ENCODE data around the gene NACC2.

NACC2 gene

GRCh38 chr9:136081826-136082495 is 13.1 kb downstream of the NACC2 start:
- ATAC-seq, result no peak
- TF ChIP-seq CREB5 (CRISPR knock-in tag; IDR thresholded peaks at IDR 0.05; ENCODE audit: low read depth) (no peak), ZFP3 (CRISPR knock-in tag; IDR thresholded peaks at IDR 0.05) (no peak), RARB (CRISPR knock-in tag; IDR thresholded peaks at IDR 0.05) (no peak), OSR1 (CRISPR knock-in tag; IDR thresholded peaks at IDR 0.05) (no peak), BACH2 (CRISPR knock-in tag; IDR thresholded peaks at IDR 0.05; ENCODE audit: borderline replicate concordance) (no peak), ZC3H10 (CRISPR knock-in tag; IDR thresholded peaks at IDR 0.05) (no peak)

- no peak for ATAC-seq
- TF ChIP-seq OSR1 (CRISPR knock-in tag; IDR thresholded peaks at IDR 0.05) (no peak), CSRNP3 (CRISPR knock-in tag; IDR thresholded peaks at IDR 0.05) (no peak), PPARA (CRISPR knock-in tag; IDR thresholded peaks at IDR 0.05; ENCODE audit: borderline replicate concordance) (no peak), ESRRG (CRISPR knock-in tag; IDR thresholded peaks at IDR 0.05) (no peak), ZFP3 (CRISPR knock-in tag; IDR thresholded peaks at IDR 0.05) (no peak), ZC3H10 (CRISPR knock-in tag; IDR thresholded peaks at IDR 0.05) (no peak), CSDC2 (CRISPR knock-in tag; IDR thresholded peaks at IDR 0.05) (no peak), RARB (CRISPR knock-in tag; IDR thresholded peaks at IDR 0.05) (no peak), SNAI2 (CRISPR knock-in tag; IDR thresholded peaks at IDR 0.05) (no peak), PATZ1 (CRISPR knock-in tag; IDR thresholded peaks at IDR 0.05; ENCODE audit: borderline replicate concordance) (no peak), POU6F1 (CRISPR knock-in tag; IDR thresholded peaks at IDR 0.05; ENCODE audit: borderline replicate concordance, low read depth) (no peak), TCF4 (CRISPR knock-in tag; IDR thresholded peaks at IDR 0.05; ENCODE audit: borderline replicate concordance) (no peak), ZNF565 (CRISPR knock-in tag; conservative IDR thresholded peaks at IDR 0.05; ENCODE audit: low read depth) (no peak), ZFP30 (CRISPR knock-in tag; IDR thresholded peaks at IDR 0.05) (no peak), CREB5 (CRISPR knock-in tag; IDR thresholded peaks at IDR 0.05; ENCODE audit: low read depth) (no peak), ARNTL (CRISPR knock-in tag; IDR thresholded peaks at IDR 0.05; ENCODE audit: borderline replicate concordance, low read depth) (no peak), ZNF70 (CRISPR knock-in tag; IDR thresholded peaks at IDR 0.05) (no peak), TSHZ2 (CRISPR knock-in tag; IDR thresholded peaks at IDR 0.05) (no peak), ZNF8 (CRISPR knock-in tag; IDR thresholded peaks at IDR 0.05) (no peak), ISL1 (CRISPR knock-in tag; IDR thresholded peaks at IDR 0.05) (no peak)
Measured at GRCh38 chr9:136081113-136081825, 13.8 kb downstream of the NACC2 start.
